Peyer's patch (tissue), 4 donors: ENCODE data around the gene ADAP1. TPM values are rescaled to one million over a fixed set of nuclear protein-coding genes. Genes with fewer than 3 reads are reported as not detected.

Source experiments
- DNase-seq, 3 donors: peaks; one replicate each; pipeline ENCODE4 v3.0.0-alpha.2; 2017 to 2019
- H3K27ac ChIP-seq, 4 donors: fragments of 200-600 bp; sonication (generic); one replicate each; pipeline ENCODE4 v1.5.1; 2016 to 2019
- H3K27me3 ChIP-seq, 2 donors: fragments of 200-600 bp; sonication (generic); one replicate each; pipeline ENCODE4 v1.5.1; 2019
- H3K36me3 ChIP-seq, 3 donors: fragments of 200-600 bp; sonication (generic); one replicate each; pipeline ENCODE4 v1.5.1; 2016 to 2019
- H3K4me1 ChIP-seq, 4 donors: fragments of 200-600 bp; sonication (generic); one replicate each; pipeline ENCODE4 v1.5.1; 2016 to 2019
- H3K4me3 ChIP-seq, 4 donors: fragments of 200-600 bp; sonication (generic); 1 replicate in 3 of 4; 2 replicates in 1 of 4; pipeline ENCODE4 v1.5.1; 2016 to 2019; ENCODE audit warnings: mild to moderate bottlenecking in 1 of 4
- H3K9me3 ChIP-seq, 4 donors: fragments of 200-600 bp; sonication (generic); one replicate each; pipeline ENCODE4 v1.5.1; 2016 to 2019; ENCODE audit warnings: mild to moderate bottlenecking in 1 of 4
- POLR2A ChIP-seq, 2 donors: fragments of 450-650 bp; IDR thresholded peaks; one replicate each; pipeline ENCODE4 v1.5.1; 2017; ENCODE audit warnings: antibody characterized with exemption in 2 of 2, mild to moderate bottlenecking in 2 of 2, moderate library complexity in 2 of 2
- total RNA-seq, 4 donors: library from RNA; depleted of rRNA; stranded (reverse); fragments of >200 nt; gene quantifications; one replicate each; pipeline ENCODE4 v1.1.0, GENCODE V29; 2016
- TF ChIP-seq, protein P1 (sequence below), 6 experiments: fragments of 450-650 bp in 4 of 6; fragments of 200-600 bp in 2 of 6; sonication (generic) in 1 of 6; IDR thresholded peaks; one replicate each; pipeline ENCODE4 v1.5.1; 2017 to 2019; ENCODE audit warnings: antibody characterized with exemption in 6 of 6, mild to moderate bottlenecking in 3 of 6, moderate library complexity in 1 of 6

The ADAP1 gene
- total RNA-seq, 4 donors from 2014 or later: 102 to 146 (median 133) TPM

DNA sequence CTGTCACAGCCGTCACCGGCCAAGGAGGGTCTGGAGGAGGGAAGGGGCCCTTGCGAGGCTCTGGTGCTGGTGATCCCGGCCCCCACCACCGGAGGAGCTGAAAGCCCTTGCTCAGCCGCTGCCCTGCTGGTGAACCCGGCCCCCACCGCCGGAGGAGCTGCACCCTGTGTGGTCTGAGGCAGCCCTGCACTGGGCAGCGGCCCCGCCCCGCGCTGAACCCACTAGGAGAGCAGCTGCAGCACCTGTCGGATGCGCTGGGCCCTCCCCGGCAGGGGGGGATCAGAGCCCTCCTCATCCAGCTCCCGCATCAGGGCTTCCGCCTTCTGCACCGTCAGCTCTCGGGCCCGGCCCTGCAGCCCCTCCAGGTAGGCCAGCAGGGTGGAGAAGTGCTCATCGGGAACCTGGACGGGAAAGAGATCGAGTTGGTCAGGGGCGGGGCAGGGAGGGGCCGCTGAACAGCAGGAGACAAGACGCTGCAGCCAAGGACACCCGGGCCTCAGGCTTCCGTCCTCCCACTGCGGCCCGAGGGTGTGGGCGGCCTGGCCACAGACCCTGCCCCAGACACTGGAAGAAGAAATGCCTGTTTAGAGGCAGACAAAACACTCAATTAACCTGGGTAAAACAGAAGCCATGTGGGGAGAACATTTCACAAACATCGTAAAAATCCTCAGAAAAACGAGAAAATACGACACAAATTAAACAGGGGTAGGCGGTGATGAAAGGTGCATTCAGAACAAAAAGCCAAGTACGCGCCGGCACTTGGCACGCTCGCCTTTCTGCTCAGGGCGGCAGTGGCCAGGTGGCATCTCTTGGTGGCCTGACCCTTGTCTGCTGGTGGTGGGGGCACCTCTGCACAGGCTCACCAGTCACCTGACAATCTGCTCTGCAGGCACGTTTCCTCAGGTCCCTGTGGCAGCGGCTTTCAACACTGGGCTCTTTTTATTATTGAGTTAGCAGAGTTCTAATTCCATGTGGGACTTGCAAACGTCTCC, 43.2 kb upstream of the ADAP1 start:
- Histone ChIP-seq H3K27ac (no peak overlapping the region), H3K9me3 (no peaks in the 10 kb centered on the region), H3K4me3 (no peak overlapping the region), H3K27me3 (no peaks in the 10 kb centered on the region), H3K36me3 (peaks cover 0 to 6% (median 0%) of the 10 kb centered on the region in 3 donors), H3K4me1 (peaks cover 0 to 18% (median 3%) of the 10 kb centered on the region in 4 donors)
- TF ChIP-seq POLR2A (IDR thresholded peaks at IDR 0.05): no peak
- TF ChIP-seq, protein P1, sequence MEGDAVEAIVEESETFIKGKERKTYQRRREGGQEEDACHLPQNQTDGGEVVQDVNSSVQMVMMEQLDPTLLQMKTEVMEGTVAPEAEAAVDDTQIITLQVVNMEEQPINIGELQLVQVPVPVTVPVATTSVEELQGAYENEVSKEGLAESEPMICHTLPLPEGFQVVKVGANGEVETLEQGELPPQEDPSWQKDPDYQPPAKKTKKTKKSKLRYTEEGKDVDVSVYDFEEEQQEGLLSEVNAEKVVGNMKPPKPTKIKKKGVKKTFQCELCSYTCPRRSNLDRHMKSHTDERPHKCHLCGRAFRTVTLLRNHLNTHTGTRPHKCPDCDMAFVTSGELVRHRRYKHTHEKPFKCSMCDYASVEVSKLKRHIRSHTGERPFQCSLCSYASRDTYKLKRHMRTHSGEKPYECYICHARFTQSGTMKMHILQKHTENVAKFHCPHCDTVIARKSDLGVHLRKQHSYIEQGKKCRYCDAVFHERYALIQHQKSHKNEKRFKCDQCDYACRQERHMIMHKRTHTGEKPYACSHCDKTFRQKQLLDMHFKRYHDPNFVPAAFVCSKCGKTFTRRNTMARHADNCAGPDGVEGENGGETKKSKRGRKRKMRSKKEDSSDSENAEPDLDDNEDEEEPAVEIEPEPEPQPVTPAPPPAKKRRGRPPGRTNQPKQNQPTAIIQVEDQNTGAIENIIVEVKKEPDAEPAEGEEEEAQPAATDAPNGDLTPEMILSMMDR (IDR thresholded peaks at IDR 0.05): no peak
- DNase-seq: no peak

DNA sequence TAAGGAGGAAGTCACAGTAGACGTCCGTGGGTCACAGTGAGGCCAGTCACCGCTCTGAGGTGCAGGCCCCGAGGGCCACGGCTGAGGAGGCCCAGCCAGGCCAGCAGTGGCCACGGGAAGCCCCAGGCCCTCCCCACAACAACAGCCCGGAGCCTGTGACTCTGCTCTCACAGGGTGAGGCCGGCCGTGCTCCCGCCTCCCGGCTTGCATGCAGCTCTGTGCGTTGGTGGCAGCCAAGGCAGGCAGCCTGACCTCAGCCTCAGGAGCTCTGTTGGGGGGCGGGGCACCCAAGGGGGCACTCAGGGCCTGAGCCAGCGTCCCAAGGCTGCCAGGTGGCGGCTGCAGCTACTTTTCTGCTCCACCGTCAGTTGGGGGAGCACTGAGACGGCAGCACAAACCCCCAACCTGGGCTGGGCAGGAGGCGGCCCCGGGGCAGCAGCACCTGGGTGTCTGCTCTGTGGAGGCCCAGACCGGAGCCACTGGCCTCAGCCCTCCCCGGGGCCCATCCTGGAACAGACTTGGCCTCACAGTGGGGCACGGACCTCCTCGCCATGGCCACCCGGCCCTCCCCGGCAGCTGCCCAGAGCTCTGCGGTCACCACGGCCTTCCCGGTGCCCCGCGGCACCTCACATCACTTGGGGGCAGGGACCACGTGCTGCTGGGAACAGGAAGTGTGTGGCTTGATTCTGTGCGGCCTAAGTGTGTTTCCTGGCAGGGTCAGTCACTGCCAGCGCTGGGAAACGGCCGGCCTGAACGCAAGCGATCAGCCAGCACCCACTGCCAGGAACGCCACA, 41.8 kb upstream of the ADAP1 start:
- Histone ChIP-seq H3K36me3 (peaks cover 0 to 6% (median 0%) of the 10 kb centered on the region in 3 donors), H3K27me3 (no peaks in the 10 kb centered on the region), H3K9me3 (no peaks in the 10 kb centered on the region), H3K27ac (no peak overlapping the region), H3K4me1 (peaks cover 0 to 20% (median 3%) of the 10 kb centered on the region in 4 donors), H3K4me3 (no peak overlapping the region)
- DNase-seq: no peak
- no peak for TF ChIP-seq POLR2A (IDR thresholded peaks at IDR 0.05)
- TF ChIP-seq, protein P1 (IDR thresholded peaks at IDR 0.05): no peak

- Histone ChIP-seq H3K27ac (no peak overlapping the region), H3K4me1 (peaks cover 0 to 20% (median 3%) of the 10 kb centered on the region in 4 donors), H3K27me3 (no peaks in the 10 kb centered on the region), H3K4me3 (no peak overlapping the region), H3K9me3 (no peaks in the 10 kb centered on the region), H3K36me3 (peaks cover 0 to 6% (median 0%) of the 10 kb centered on the region in 3 donors)
- TF ChIP-seq, protein P1 (IDR thresholded peaks at IDR 0.05): no peak
- no peak for TF ChIP-seq POLR2A (IDR thresholded peaks at IDR 0.05)
- no peak for DNase-seq
Measured at GRCh38 chr7:995571-995970, 41.1 kb upstream of the ADAP1 start.

GRCh38 chr7:994592-995308, 40.3 kb upstream of the ADAP1 start:
- no peak for DNase-seq
- Histone ChIP-seq H3K27me3 (no peaks in the 10 kb centered on the region), H3K27ac (no peak overlapping the region), H3K36me3 (peaks cover 0 to 6% (median 0%) of the 10 kb centered on the region in 3 donors), H3K4me3 (no peak overlapping the region), H3K4me1 (peaks cover 0 to 20% (median 3%) of the 10 kb centered on the region in 4 donors), H3K9me3 (no peaks in the 10 kb centered on the region)
- TF ChIP-seq, protein P1 (IDR thresholded peaks at IDR 0.05): no peak
- TF ChIP-seq POLR2A (IDR thresholded peaks at IDR 0.05): no peak
